ENCODE measurements around the gene TIGD3.
"Not testable (repeated sequence)": the region's sequence is repeated elsewhere in the genome, so short reads cannot be mapped to it uniquely, and the experiment has no call there.

The TIGD3 gene

GRCh38 chr11:65325435-65325834, 29.1 kb upstream of the TIGD3 start:
- DNase-seq = no peak

- DNase-seq = no peak
These were observed 27.5 kb upstream of the TIGD3 start for GRCh38 chr11:65327021-65327420.

- DNase-seq = no peak
These were observed 25.1 kb upstream of the TIGD3 start for GRCh38 chr11:65329478-65329877.

- DNase-seq = peak; percentile 87
These were observed 24.6 kb upstream of the TIGD3 start for GRCh38 chr11:65329944-65330403.

GRCh38 chr11:65330544-65330943, 24.0 kb upstream of the TIGD3 start:
- DNase-seq = no peak

- not testable (repeated sequence) for DNase-seq
These were observed 22.0 kb upstream of the TIGD3 start for GRCh38 chr11:65332591-65332990.

GRCh38 chr11:65334696-65335295, 19.8 kb upstream of the TIGD3 start:
- no peak for DNase-seq

- no peak for DNase-seq
These were observed 15.9 kb upstream of the TIGD3 start for GRCh38 chr11:65338676-65339075.

GRCh38 chr11:65340226-65340625, 14.3 kb upstream of the TIGD3 start:
- no peak for DNase-seq

- DNase-seq = no peak
These were observed 12.7 kb upstream of the TIGD3 start for GRCh38 chr11:65341856-65342255.

- no peak for DNase-seq
These were observed 3.0 kb upstream of the TIGD3 start for GRCh38 chr11:65351511-65351910.

GRCh38 chr11:65352783-65353182, 1.8 kb upstream of the TIGD3 start:
- no peak for DNase-seq

GRCh38 chr11:65353376-65353775, 1.2 kb upstream of the TIGD3 start:
- no peak for DNase-seq

GRCh38 chr11:65353900-65354264, 669 bp upstream of the TIGD3 start:
- no peak for DNase-seq

- peak; percentile 83 for DNase-seq
These were observed 643 bp downstream of the TIGD3 start for GRCh38 chr11:65355013-65355775.

GRCh38 chr11:65355776-65356393, 1.3 kb downstream of the TIGD3 start:
- DNase-seq = no peak

- DNase-seq = no peak
These were observed 1.9 kb downstream of the TIGD3 start for GRCh38 chr11:65356394-65356972.

GRCh38 chr11:65357856-65358356, 3.4 kb downstream of the TIGD3 start:
- DNase-seq = no peak

- DNase-seq = no peak
These were observed 7.9 kb downstream of the TIGD3 start for GRCh38 chr11:65362320-65362931.

- DNase-seq = no peak
These were observed 8.4 kb downstream of the TIGD3 start for GRCh38 chr11:65362966-65363365.

- no peak for DNase-seq
These were observed 9.2 kb downstream of the TIGD3 start for GRCh38 chr11:65363770-65364169.

GRCh38 chr11:65366340-65366773, 11.8 kb downstream of the TIGD3 start:
- peak; percentile 70 for DNase-seq

- no peak for DNase-seq
These were observed 16.1 kb downstream of the TIGD3 start for GRCh38 chr11:65370659-65371049.

Data from NCI-H345 (cell line).